GM12865 (cell line): Measurements from ENCODE around the gene LAMA5.
A peak's percentile ranks its signal among the peaks of the same experiment; 100 is the strongest.

Source experiments
- DNase-seq: peaks from one replicate; pipeline ENCODE4 v3.0.0; 2010; ENCODE audit warnings: low read depth
- H3K4me3 ChIP-seq: 2 replicates; pipeline ENCODE4 v1.5.1; 2011; ENCODE audit warnings: mild to moderate bottlenecking, low read depth, low read length, control low read depth
- TF ChIP-seq, protein P1 (sequence below): IDR thresholded peaks from 2 replicates; pipeline ENCODE4 v1.5.1; 2011; ENCODE audit warnings: low read length, control low read depth, low read depth, inconsistent platforms; ENCODE audit not compliant: insufficient read depth; ENCODE audit errors: missing control alignments

LAMA5 gene

DNA sequence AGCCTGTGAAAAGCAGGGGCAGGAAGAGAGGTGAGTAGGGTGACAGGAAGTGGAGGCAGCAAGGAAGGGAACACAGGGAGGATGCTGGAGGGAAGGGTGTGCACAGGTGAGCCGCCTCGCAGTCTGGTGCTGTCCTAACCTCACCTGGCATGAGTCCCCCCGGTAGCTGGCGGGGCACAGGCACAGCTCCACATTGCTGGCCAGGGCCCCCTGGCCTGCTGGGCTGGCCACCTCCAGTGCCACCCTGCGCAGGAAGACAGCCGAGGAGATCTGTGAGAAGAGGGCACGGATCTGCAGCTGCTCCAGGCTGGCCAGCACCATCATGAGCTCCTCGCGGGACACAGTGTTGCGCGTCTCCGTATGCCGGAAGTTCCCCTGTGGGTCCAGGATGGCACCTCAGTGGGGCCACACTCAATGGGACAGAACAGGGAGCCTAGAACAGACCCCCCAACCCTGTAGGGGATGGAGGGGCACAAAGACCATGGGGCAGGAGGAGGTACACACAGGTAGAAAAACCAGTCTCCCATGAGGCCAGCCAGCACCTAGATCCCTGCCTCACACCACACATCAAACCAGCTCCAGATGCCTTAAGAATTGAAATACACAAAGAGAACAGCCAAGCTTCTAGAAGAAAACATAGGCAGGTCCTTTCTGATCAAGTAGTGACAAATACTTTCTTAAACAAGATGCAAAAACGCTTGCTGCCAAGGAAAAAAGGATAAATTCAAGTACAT lies 41.8 kb downstream of the LAMA5 start:
- H3K4me3 ChIP-seq = no peak overlapping the region
- TF ChIP-seq, protein P1, sequence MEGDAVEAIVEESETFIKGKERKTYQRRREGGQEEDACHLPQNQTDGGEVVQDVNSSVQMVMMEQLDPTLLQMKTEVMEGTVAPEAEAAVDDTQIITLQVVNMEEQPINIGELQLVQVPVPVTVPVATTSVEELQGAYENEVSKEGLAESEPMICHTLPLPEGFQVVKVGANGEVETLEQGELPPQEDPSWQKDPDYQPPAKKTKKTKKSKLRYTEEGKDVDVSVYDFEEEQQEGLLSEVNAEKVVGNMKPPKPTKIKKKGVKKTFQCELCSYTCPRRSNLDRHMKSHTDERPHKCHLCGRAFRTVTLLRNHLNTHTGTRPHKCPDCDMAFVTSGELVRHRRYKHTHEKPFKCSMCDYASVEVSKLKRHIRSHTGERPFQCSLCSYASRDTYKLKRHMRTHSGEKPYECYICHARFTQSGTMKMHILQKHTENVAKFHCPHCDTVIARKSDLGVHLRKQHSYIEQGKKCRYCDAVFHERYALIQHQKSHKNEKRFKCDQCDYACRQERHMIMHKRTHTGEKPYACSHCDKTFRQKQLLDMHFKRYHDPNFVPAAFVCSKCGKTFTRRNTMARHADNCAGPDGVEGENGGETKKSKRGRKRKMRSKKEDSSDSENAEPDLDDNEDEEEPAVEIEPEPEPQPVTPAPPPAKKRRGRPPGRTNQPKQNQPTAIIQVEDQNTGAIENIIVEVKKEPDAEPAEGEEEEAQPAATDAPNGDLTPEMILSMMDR = no peak
- no peak for DNase-seq

DNA sequence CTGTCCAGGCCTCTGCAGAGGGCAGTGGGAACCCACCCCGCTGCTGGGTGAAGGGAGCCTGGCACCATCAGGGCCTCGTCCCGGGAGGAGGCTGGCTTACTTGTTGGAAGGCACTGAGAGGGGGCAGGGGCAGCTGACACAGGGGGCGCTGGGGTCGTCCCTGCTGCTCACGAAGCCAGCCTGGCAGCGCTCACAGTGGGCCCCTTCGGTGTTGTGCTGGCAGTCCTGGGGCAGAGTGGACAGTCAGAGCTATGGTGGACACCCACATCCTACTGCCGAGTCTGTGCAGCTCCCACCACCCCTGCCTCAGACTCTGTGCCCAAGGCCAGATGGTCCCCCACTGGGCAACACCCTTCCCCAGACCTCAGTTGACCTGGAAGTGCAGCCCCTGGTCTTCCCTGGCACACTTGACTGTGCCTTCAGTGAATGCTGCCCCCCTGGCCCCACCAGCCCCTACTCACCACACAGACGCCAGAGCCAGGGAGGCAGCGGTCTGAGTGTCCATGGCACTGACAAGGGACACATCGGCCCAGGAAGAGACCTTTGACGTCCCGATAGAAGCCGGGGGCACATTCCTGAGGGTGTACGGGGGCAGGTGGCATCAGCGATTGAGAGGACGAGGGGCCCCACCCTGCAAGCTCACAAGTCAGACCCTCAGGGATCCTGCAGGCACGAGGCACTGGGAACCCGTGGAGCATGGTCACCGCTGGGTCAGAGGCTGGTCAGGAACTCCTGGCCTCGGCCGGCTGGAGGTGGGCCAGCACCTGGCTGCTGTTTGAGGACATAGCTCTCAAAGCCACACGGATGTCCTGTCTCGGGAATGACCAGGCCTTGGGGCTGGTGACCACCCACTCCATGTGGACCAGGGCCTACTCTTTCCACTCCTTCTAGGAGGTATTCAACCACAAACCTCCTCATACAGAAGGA lies 42.9 kb downstream of the LAMA5 start:
- H3K4me3 ChIP-seq = no peak overlapping the region
- TF ChIP-seq, protein P1 = no peak
- no peak for DNase-seq

DNA sequence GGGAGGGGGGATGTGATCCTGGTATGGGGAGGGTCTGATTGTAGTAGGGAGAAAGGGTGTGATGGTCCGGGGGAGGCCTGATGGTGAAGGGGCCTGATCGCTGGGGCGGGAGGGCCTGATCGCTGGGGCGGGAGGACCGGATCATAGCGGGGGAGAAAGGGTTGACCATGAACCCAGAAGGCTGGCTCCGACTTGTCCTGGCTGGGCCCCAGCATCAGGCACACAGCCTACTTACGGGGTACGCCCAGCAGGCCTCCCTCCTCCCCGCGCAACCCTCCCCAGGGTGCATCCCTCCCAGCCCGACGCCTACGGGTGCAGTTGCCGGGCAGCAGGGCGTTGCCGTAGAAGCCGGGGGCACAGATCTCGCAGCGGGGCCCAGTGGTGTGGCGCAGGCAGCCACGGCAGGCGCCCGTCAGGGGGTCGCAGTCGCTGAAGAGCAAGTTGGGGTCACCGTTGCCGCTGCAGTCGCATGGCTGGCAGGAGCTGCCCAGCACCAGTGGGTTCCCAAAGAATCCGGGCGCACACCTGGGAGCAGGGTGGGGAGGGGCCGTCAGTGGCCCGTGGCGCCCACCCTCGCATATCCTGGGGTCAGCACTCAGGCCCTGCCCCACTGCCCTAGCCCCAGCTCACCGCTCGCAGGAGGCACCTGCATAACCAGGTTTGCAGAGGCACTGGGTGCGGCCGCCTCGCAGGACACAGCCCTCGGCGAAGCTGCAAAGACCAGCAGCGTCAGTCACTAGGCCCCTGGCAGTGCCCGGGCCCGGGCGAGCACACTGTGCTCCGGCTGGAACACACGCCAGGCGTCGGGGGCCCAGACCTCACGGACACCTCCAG lies 43.7 kb downstream of the LAMA5 start:
- DNase-seq = no peak
- H3K4me3 ChIP-seq = no peak overlapping the region
- TF ChIP-seq, protein P1 = no peak

DNA sequence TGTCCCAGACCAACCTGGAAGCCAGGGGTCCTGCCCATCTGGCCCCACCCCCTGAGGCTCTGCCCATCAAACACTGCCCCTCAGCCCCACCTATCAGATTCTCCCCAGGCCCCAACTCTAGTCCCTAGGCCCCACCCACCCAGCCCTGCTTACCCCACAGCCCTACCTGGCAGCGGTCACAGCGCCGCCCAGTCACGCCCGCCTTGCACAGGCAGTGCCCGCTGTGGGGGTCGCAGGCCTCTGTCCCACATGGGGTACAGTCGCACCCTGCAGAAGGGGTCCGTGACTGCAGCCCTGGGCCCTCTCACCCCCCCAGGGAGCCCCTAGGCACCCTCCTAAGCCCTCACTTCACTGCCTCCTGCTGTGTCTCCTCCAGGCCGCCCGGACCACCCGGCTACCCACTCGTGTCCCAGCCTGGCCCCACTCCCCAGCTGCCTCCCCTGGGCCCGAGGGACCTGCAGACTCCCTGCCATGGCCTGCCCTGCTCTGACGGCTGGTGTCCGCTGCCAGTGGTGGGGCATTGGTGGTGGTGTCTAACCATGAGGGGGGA lies 44.5 kb downstream of the LAMA5 start:
- TF ChIP-seq, protein P1 = no peak
- H3K4me3 ChIP-seq = no peak overlapping the region
- DNase-seq = no peak

DNA sequence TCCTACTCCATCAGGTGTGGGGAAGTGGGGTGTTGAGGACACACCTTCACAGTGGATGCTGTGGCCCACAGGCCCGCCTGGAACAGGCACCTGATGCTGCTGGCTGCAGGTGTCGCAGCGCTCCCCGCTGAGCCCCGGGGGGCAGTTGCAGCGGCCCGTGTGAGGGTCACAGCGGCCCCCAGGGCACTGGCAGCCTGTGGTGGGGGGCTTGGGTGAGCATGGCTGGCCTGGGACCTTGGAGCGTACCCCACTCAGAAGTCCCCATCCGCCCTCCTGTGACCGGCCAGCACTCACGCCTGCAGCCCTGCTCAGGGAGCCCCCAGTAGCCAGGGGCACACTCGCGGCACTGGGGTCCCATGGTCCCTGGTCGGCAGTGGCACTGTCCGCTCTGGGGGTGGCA lies 45.1 kb downstream of the LAMA5 start:
- DNase-seq = no peak
- TF ChIP-seq, protein P1 = no peak
- H3K4me3 ChIP-seq = no peak overlapping the region

DNA sequence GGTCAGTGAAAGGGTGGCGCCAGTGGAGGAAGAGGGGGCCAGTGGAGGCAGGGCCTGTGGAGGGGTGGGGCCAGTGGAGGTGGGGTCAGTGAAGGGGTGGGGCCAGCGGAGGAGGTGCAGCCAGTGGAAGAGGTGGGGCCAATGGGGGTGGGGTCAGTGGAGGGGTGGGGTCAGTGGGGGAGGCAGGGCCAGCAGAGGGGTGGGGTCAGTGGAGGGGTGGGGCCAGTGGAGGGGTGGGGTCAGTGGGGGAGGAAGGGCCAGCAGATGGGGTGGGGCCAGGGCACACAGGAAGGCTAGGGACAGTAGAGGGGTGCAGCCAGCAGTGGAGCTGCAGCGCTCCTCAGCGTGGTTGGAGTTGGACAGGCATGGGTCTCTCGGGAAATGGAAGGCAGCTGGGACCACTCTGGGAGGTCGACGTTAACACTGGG lies 45.6 kb downstream of the LAMA5 start:
- TF ChIP-seq, protein P1 = no peak
- H3K4me3 ChIP-seq = no peak overlapping the region
- peak; percentile 75 for DNase-seq
